Calu3 (cell line): Measurements from ENCODE around the gene GNG12. TPM values are rescaled to one million over a fixed set of nuclear protein-coding genes. Genes with fewer than 3 reads are reported as not detected.

Experiments
- BruUV-seq: library from RNA; stranded (reverse); fragments of 400-500 nt; replicated peaks from 2 replicates; lab custom pipeline; 2021; lab: Mats Ljungman, UMichigan
- CTCF ChIA-PET: fragments of 300-600 bp; sonication (Branson Sonifier 250); formaldehyde crosslinking; loops from one replicate; lab custom pipeline; 2022; ENCODE audit warnings: antibody characterized with exemption; lab: Charles Lee
- DNase-seq: peaks from one replicate; pipeline ENCODE4 v3.0.0; 2022
- H3K27ac Mint-ChIP-seq: one replicate; pipeline ENCODE4 v1.8.0; 2022; ENCODE audit warnings: mixed read lengths; ENCODE audit not compliant: unreplicated experiment
- H3K27me3 Mint-ChIP-seq: one replicate; pipeline ENCODE4 v1.8.0; 2022; ENCODE audit warnings: mixed read lengths; ENCODE audit not compliant: unreplicated experiment
- H3K36me3 Mint-ChIP-seq: one replicate; pipeline ENCODE4 v1.8.0; 2022; ENCODE audit warnings: mild to moderate bottlenecking, moderate library complexity, mixed read lengths; ENCODE audit not compliant: insufficient read depth, unreplicated experiment
- H3K4me1 Mint-ChIP-seq: one replicate; pipeline ENCODE4 v1.8.0; 2022; ENCODE audit warnings: mild to moderate bottlenecking, low read depth, mixed read lengths; ENCODE audit not compliant: unreplicated experiment
- H3K4me3 Mint-ChIP-seq: one replicate; pipeline ENCODE4 v1.8.0; 2022; ENCODE audit warnings: mild to moderate bottlenecking, low read depth, moderate library complexity, mixed read lengths; ENCODE audit not compliant: unreplicated experiment
- H3K9me3 Mint-ChIP-seq: one replicate; pipeline ENCODE4 v1.8.0; 2022; ENCODE audit warnings: low read depth, mixed read lengths; ENCODE audit not compliant: unreplicated experiment
- CTCF ChIP-seq: fragments of 200-600 bp; IDR thresholded peaks from one replicate; pipeline ENCODE4 v1.8.0; 2022; ENCODE audit warnings: antibody characterized with exemption; ENCODE audit not compliant: unreplicated experiment
- intact Hi-C: fragments of 100-400 bp; cut with micrococcal nuclease; formaldehyde crosslinking; loops from one replicate; pipeline ENCODE4 v1.10.0; 2022; ENCODE audit not compliant: unreplicated experiment
- total RNA-seq: library from RNA; stranded (reverse); gene quantifications from 2 replicates; pipeline ENCODE4 v1.2.3, GENCODE V29; 2022

Gene GNG12
- total RNA-seq, 1 experiment from 2014 or later = 85.6 TPM

GRCh38 chr1:67784545-67785186, 48.6 kb downstream of the GNG12 start:
- BruUV-seq = no TSS peak
- Mint-ChIP-seq H3K4me3 (no peak overlapping the region), H3K27me3 (no peaks in the 10 kb centered on the region), H3K27ac (no peak overlapping the region), H3K36me3 (no peaks in the 10 kb centered on the region), H3K4me1 (no peaks in the 10 kb centered on the region), H3K9me3 (no peaks in the 10 kb centered on the region)
- intact Hi-C loops = no loop called here
- CTCF ChIA-PET = no interaction called here
- DNase-seq = no peak
- TF ChIP-seq CTCF = no peak

DNA sequence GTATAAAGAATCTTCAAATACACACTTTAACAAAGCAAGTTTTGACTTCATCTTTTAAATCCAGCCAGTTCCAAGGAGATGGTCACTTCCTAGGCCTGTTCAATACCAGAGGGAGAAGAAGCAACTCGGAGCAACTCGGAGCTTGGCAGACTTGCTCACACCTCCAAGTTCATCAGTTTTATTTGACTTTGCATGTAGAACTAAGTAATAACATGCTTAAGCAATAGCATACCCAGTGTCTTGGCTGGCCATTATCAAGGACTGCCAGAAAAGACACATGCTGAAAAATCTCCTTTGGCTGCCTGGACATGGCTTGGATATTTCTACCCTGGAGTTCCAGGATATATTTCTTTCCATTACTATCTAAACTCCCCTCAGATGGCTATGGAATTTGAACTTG, 52.6 kb downstream of the GNG12 start:
- TF ChIP-seq CTCF = no peak
- CTCF ChIA-PET = no interaction called here
- no peak overlapping the region for H3K27ac Mint-ChIP-seq
- H3K36me3 Mint-ChIP-seq = no peaks in the 10 kb centered on the region
- no peak for DNase-seq
- no TSS peak for BruUV-seq
- no peaks in the 10 kb centered on the region for H3K4me1 Mint-ChIP-seq
- intact Hi-C loops = no loop called here
- no peak overlapping the region for H3K4me3 Mint-ChIP-seq
- H3K27me3 Mint-ChIP-seq = no peaks in the 10 kb centered on the region
- H3K9me3 Mint-ChIP-seq = no peaks in the 10 kb centered on the region

DNA sequence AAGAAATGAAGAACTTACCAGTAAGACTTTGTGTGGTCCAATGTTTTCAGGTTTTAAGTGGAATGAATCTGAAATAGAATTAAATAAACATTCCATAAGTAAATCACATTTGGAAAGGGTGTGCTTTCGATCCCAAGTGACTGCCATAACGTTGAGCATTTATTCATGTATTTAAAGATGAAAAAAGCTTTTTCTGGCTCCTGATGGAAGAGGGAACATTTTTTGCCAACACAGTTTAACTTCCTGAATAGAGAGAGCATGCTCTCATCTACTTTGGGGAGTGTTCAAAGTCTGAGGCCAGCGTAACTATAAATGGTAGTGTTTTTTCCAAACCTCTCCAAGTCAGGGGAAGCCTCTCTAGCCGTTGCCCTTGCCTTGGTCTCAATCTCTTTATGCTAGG, 55.8 kb downstream of the GNG12 start:
- no TSS peak for BruUV-seq
- Mint-ChIP-seq H3K36me3 (peaks cover 9% of the 10 kb centered on the region), H3K27me3 (no peaks in the 10 kb centered on the region), H3K27ac (no peak overlapping the region), H3K4me3 (no peak overlapping the region), H3K4me1 (peaks cover 20% of the 10 kb centered on the region), H3K9me3 (no peaks in the 10 kb centered on the region)
- no peak for DNase-seq
- CTCF ChIA-PET = no interaction called here
- no peak for TF ChIP-seq CTCF
- intact Hi-C loops = no loop called here

DNA sequence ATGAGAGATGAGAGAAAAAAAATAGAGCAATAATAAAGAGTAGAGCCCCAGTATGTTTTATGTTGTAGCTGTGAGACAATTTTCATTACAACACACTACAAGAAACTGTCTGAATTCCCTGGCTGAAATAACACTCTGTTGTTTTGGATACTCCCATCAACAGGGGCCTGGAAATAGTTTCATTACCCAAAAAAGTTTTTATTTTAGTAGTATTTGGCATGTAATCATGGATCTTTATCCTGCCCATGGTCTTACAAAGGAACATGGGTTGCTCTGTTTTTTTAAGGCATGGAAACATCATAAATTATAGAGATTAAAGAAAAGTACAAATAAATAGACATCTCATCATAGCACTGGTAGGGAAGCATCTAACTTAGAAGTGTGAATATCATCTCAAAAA, 56.3 kb downstream of the GNG12 start:
- Mint-ChIP-seq H3K27me3 (no peaks in the 10 kb centered on the region), H3K36me3 (peaks cover 9% of the 10 kb centered on the region), H3K9me3 (no peaks in the 10 kb centered on the region), H3K4me1 (peaks cover 22% of the 10 kb centered on the region), H3K4me3 (no peak overlapping the region), H3K27ac (no peak overlapping the region)
- intact Hi-C loops = no loop called here
- BruUV-seq = no TSS peak
- CTCF ChIA-PET = no interaction called here
- DNase-seq = no peak
- no peak for TF ChIP-seq CTCF
